HG02623 (cell line): ENCODE measurements around the gene NYAP1.
A peak's percentile ranks its signal among the peaks of the same experiment; 100 is the strongest.

Source experiments
- ATAC-seq: cut with Tn5 transposase; IDR thresholded peaks from one replicate; pipeline ENCODE4 v1.9.1; 2021; ENCODE audit warnings: moderate library complexity; ENCODE audit not compliant: unreplicated experiment

The NYAP1 gene

DNA sequence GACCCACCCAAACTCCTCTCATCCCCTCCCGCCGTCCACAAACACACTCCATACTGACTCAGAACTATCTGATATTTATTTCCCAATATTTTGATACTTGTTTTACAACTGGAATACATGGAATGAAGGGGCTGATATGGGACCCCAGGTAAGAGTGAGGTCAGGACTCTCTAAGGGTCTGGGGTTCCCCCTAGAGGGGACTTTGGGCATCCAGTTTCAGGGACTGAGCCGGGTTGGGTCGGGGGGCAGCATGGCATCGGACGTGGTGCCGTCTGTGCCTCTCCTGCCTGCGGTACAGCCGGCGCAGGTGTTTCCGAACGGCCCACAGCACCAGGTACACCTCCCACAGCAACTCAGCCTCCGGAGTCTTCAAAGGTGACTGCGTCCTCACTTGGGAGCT, 27.2 kb upstream of the NYAP1 start:
- ATAC-seq = no peak

DNA sequence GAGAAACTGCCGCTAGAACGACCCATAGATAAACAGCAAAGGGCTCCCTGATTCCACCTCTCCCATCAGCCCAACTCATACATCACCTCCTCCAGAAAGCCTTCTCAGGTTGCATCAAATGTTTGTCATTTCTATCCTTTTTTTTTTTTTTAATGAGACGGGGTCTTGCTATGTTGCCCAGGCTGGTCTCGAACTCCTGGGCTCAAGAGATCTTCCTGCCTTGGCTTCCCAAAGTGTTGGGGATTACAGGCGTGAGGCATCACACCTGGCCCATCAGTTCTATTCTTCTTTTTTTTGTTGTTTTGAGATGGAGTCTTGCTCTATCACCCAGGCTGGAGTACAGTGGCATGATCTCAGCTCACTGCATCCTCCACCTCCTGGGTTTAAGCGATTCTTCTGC, 26.7 kb upstream of the NYAP1 start:
- ATAC-seq = no peak

DNA sequence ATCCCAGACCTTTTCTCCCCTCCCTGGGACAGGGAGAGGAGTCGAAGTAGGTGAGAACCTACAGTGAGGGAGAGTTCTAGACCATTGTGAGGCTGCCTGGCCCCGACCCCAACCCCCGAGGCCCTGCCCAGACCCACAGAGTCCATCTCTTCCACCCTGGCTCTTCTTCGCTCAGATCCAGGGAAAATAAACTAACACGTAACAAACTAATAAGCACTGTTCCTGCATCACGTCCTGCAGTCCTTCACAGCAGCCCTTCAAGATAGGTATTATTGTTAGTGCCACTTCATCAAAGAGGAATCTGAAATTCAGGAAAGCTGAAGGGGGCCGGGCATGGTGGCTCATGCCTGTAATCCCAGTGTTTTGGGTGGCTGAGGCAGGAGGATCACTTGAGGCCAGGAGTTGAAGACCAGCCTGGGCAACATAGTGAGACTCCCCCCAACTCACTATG, 19.5 kb upstream of the NYAP1 start, which contains the start of gene SPACDR:
SPACDR (minus strand) TSS at position 51 of the 451 bp plus-strand sequence. CDS start 235 bp downstream, outside the sequence.
- ATAC-seq = no peak

DNA sequence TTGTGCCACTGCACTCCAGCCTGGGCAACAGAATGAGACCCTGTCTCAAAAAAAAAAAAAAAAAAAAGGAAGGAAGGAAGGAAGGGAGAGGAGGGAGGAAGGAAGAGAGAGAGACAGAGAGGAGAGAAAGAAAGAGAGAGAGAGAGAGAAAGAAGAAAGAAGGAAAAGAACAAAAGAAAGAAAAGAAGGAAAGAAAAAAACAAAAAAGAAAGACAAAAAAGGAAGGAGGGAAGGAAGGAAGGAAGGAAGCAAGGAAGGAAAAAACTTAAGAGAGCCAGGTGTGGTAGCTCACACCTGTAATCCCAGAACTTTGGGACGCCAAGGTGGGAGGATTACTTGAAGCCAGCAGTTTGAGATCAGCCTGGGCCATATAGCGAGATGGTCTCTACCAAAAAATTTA, 18.9 kb upstream of the NYAP1 start:
- no peak for ATAC-seq

DNA sequence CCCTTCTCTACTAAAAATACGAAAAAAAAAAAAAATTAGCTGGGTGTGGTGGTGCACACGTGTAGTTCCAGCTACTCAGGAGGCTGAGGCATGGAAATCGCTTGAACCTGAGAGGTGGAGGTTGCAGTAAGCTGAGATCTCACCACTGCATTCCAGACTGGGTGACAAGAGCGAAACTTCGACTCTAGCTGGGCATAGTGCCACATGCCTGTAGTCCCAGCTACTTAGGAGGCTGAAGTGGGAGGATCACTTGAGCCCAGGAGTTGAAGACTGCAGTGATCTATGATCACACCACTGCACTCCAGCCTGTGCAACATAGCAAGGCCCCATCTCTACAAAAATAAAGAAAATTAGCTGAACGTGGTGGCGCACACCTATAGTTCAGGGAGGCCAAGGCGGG, 18.4 kb upstream of the NYAP1 start:
- ATAC-seq = no peak

DNA sequence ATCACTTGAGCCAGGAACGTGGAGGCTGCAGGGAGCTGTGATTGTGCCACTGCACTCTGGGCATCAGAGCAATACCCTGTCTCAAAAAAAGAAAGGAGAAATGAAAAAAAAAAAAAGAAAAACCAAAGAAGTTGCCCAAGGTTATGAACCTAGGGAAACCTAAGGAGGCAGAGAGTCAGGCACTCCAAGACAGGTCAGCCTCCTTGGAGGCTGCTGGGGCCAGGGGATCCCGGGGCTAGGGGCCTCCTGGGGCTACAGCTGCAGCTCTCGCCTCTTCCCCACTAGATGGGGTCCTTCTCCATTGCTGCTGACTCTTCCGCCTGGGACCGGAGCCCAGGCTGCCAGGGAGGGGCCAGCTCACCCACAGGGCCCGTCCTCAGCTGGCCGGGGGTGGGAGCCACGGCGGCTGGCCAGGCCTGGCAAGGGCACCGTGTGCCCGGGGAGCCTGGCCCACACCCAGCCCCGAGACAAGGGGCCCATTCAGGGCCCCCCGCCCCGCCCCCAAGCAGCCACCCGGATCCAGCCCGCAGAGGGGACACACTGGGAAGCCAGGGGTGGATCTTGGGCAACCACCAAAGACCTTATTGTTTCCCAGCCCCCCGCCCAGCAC, 17.9 kb upstream of the NYAP1 start:
- ATAC-seq = no peak

- ATAC-seq = no peak
Measured at GRCh38 chr7:100466653-100467605, 16.8 kb upstream of the NYAP1 start.

DNA sequence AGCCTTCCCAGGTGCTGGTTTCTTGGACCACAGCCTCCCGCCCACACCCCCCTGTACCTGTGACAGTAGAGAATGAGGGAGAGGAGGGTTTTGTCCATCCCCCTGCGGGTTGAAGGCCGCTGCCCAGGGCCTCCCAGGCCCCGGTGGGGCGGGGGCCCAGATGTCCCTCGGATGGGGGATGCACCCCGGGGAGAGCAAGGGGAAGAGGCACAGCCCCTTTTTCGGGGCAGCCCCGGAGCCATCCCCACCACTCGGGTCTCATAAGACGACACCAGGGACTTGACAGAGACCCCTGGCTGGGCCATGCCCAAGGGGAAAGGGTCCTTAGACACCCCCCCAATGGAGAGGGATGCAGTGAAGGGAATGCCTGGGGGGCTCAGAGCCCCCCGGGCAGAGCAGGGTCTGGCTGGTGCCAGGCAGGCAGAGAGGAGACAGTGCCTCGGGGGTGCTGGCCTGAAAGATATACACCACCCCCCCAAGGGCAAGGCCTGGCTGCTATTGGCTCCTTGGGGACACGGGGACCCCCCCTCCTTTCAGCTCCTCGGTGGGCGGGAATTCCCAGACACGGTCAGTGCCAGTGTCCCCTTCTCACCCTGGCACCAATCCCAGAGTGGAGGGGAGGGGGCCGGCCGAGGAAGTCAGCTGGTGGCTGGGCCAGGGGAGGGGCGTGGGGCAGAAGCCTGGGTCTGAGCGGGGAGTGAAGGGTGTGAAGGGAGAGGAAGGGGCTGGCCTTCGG, 15.9 kb upstream of the NYAP1 start:
- no peak for ATAC-seq

DNA sequence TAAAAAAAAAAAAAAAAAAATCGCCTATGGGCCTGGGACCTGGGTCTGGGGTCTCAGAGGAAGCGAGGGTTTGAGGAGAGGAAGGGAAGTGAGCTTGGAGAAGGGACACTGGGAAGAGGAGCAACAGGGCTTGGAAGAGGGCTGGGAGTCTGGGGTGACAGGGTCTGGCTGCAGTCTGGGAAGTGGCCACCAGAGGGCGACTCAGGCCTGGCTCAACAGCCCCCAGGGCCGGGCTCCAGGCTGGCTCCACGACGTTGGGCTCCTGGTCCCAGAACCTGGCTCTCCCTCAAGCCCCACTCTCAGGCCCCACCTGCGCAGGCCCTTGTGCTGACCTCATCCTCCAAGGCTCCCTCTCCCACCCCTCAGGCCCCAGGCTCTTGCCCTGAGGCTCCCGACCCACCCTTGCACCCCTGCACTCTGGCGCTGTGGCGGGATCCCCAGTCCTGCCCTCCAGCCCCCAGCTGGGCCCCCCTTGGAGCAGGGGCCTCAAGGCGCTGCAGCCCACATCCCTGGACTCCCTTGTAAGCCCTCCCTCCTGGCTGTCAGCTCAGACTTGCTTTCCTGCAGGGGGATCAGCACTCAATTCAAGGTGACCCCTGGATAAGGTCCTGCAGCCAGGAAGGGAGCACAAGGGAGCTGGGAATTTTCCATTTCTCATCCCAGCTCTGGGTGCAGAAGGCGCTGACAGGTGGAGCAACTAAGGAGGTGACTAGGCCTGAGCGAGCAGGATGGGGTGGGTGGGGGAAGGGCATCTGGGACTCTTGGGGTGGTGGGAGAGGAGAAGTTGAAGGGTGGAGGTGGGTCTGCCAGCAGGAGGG, 14.3 kb upstream of the NYAP1 start:
- ATAC-seq = no peak

GRCh38 chr7:100471021-100471420, 12.7 kb upstream of the NYAP1 start:
- no peak for ATAC-seq

GRCh38 chr7:100472121-100472851, 11.4 kb upstream of the NYAP1 start:
- ATAC-seq = no peak

- ATAC-seq = no peak
Measured at GRCh38 chr7:100472854-100473499, 10.8 kb upstream of the NYAP1 start.

- ATAC-seq = no peak
Measured at GRCh38 chr7:100475549-100475948, 8.2 kb upstream of the NYAP1 start.

GRCh38 chr7:100476101-100476780, 7.5 kb upstream of the NYAP1 start:
- ATAC-seq = no peak

GRCh38 chr7:100476903-100477870, 6.5 kb upstream of the NYAP1 start:
- no peak for ATAC-seq

GRCh38 chr7:100477871-100478267, 5.9 kb upstream of the NYAP1 start:
- no peak for ATAC-seq

- peak; percentile 42 for ATAC-seq
Measured at GRCh38 chr7:100478958-100479660, 4.6 kb upstream of the NYAP1 start, which contains the start of gene TSC22D4. Gene TSC22D4, minus strand, starts transcription at chr7:100479214. Its CDS starts 1,176 bp downstream, at chr7:100478038.
